ENCODE measurements around the gene AKR1B1. TPM values are rescaled to one million over a fixed set of nuclear protein-coding genes. Genes with fewer than 3 reads are reported as not detected.
A peak's percentile ranks its signal among the peaks of the same experiment; 100 is the strongest.

The AKR1B1 gene
- total RNA-seq, 2 donors from 2014 or later = 12.9 to 27.5 TPM

DNA sequence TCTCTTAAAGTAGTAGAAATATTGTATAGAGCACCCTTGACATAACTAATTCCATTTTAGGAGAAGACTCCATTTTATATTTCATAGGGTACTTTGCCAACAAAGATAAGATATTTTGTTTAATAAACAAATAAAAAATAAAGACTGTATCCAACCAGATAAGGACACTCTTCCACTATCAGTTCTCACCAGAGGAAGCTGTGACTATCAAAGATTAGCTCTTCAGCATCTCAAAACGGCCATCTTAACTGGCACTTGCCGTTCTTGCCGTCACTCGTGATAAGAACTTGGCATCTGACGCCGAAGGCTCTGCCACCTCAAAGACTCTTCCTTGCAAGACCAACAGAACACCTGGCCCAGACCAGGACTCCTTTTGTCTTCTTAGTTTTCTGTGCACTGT, 26.3 kb upstream of the AKR1B1 start:
- no peak overlapping the region for H3K4me3 ChIP-seq
- no peak overlapping the region for H3K27ac ChIP-seq
- WGBS, 2 donors = 50 to 60% methylated on average over 6 of the region's 6 CpGs
- DNase-seq (no peak), ATAC-seq (no peak)
- no peaks in the 10 kb centered on the region for H3K9me3 ChIP-seq
- H3K4me1 ChIP-seq = no peaks in the 10 kb centered on the region
- intact Hi-C loops (cut with DNase I) = no loop called here
- no peaks in the 10 kb centered on the region for H3K36me3 ChIP-seq (replicated peaks in 1 of 2; ENCODE audit: insufficient read depth in 1 of 2, low read depth in 2 of 2)
- no peaks in the 10 kb centered on the region for H3K27me3 ChIP-seq
- TF ChIP-seq, protein P1, sequence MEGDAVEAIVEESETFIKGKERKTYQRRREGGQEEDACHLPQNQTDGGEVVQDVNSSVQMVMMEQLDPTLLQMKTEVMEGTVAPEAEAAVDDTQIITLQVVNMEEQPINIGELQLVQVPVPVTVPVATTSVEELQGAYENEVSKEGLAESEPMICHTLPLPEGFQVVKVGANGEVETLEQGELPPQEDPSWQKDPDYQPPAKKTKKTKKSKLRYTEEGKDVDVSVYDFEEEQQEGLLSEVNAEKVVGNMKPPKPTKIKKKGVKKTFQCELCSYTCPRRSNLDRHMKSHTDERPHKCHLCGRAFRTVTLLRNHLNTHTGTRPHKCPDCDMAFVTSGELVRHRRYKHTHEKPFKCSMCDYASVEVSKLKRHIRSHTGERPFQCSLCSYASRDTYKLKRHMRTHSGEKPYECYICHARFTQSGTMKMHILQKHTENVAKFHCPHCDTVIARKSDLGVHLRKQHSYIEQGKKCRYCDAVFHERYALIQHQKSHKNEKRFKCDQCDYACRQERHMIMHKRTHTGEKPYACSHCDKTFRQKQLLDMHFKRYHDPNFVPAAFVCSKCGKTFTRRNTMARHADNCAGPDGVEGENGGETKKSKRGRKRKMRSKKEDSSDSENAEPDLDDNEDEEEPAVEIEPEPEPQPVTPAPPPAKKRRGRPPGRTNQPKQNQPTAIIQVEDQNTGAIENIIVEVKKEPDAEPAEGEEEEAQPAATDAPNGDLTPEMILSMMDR (IDR thresholded peaks at IDR 0.05) = no peak
- no peak for TF ChIP-seq POLR2A (IDR thresholded peaks at IDR 0.05)

DNA sequence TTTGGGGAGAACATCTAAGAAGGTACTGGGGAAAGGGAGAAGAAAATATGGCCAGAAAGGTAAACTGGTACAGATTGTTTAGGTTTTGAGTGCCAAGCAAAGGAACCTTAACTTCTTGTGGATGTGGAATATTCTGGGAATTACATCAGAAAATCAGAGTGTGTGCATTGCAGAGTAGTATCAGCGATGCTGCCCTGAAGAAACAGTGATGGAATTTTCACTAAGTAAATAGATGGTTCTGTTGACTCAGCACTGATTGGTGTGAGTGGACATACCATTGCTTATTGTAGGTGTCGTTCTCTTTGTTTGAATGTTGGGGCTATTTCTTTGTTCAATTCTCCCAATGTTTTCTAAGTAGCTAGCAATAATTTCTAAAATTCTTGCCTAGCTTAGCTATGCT, 24.4 kb upstream of the AKR1B1 start:
- ATAC-seq (no peak), DNase-seq (no peak)
- Histone ChIP-seq H3K27me3 (no peaks in the 10 kb centered on the region), H3K36me3 (replicated peaks in 1 of 2; ENCODE audit: insufficient read depth in 1 of 2, low read depth in 2 of 2) (no peaks in the 10 kb centered on the region), H3K4me1 (no peaks in the 10 kb centered on the region), H3K27ac (no peak overlapping the region), H3K9me3 (no peaks in the 10 kb centered on the region), H3K4me3 (no peak overlapping the region)
- TF ChIP-seq, protein P1 (IDR thresholded peaks at IDR 0.05) = no peak
- no peak for TF ChIP-seq POLR2A (IDR thresholded peaks at IDR 0.05)
- intact Hi-C loops (cut with DNase I) = no loop called here
- whole genome bisulfite sequencing, 2 donors = 52 to 81% methylated on average over 2 of the region's 2 CpGs

DNA sequence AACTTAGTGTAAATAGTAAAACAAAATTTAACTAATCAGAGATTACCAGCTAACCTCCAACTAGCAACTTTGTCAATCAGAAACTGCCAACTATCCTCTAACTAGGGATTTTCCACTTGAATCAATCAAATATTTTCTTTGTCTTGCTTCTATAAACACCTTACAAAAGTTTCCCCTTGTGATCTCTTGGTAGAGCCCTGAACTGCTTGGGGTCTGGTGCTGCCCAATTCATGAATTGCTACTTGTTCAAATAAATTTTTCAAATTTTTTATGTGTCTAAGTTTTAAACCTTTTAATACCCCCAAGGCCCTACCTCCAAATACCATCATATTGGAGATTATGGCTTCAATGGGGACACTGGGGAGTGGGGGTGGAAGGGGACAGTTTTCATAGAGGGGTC, 24.0 kb upstream of the AKR1B1 start:
- no peaks in the 10 kb centered on the region for H3K27me3 ChIP-seq
- ATAC-seq (no peak), DNase-seq (no peak)
- no peak overlapping the region for H3K4me3 ChIP-seq
- H3K9me3 ChIP-seq = no peaks in the 10 kb centered on the region
- TF ChIP-seq POLR2A (IDR thresholded peaks at IDR 0.05) = no peak
- TF ChIP-seq, protein P1 (IDR thresholded peaks at IDR 0.05) = no peak
- H3K27ac ChIP-seq = no peak overlapping the region
- no peaks in the 10 kb centered on the region for H3K4me1 ChIP-seq
- intact Hi-C loops (cut with DNase I) = no loop called here
- no peaks in the 10 kb centered on the region for H3K36me3 ChIP-seq (replicated peaks in 1 of 2; ENCODE audit: insufficient read depth in 1 of 2, low read depth in 2 of 2)

DNA sequence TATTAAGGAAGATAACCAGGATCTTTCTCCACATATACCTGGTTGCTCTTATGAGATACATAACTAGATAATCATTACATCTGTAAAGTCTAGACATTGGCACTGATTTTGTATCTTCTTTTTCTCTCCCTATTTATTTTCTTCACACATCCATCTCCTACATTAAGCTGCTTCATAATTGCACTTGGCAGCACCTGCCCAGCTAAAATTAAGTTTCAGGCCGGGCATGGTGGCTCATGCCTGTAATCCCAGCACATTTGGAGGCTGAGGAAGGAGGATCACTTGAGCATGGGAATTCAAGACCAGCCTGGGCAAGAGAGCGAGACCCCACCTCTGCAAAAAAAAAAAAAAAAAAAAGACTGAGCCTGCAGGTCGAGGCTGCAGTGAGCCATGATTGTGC, 22.3 kb upstream of the AKR1B1 start:
- H3K27ac ChIP-seq = no peak overlapping the region
- intact Hi-C loops (cut with DNase I) = no loop called here
- WGBS, 2 donors = 83 to 88% methylated on average over 3 of the region's 3 CpGs
- DNase-seq = no peak
- no peak overlapping the region for H3K4me3 ChIP-seq
- no peak for TF ChIP-seq POLR2A (IDR thresholded peaks at IDR 0.05)
- no peaks in the 10 kb centered on the region for H3K9me3 ChIP-seq
- no peaks in the 10 kb centered on the region for H3K27me3 ChIP-seq
- no peak for ATAC-seq
- no peaks in the 10 kb centered on the region for H3K36me3 ChIP-seq (replicated peaks in 1 of 2; ENCODE audit: insufficient read depth in 1 of 2, low read depth in 2 of 2)
- H3K4me1 ChIP-seq = no peaks in the 10 kb centered on the region

GRCh38 chr7:134480730-134481129, 21.8 kb upstream of the AKR1B1 start:
- TF ChIP-seq, protein P1 (IDR thresholded peaks at IDR 0.05) = no peak
- TF ChIP-seq POLR2A (IDR thresholded peaks at IDR 0.05) = no peak
- H3K4me1 ChIP-seq = no peaks in the 10 kb centered on the region
- H3K27ac ChIP-seq = no peak overlapping the region
- no peak overlapping the region for H3K4me3 ChIP-seq
- WGBS, 2 donors = 41% methylated on average over 2 of the region's 2 CpGs
- peak; percentile 55 for ATAC-seq
- peak in 2 of 4 donors; percentile 12 to 23 for DNase-seq
- H3K9me3 ChIP-seq = no peaks in the 10 kb centered on the region
- H3K36me3 ChIP-seq (replicated peaks in 1 of 2; ENCODE audit: insufficient read depth in 1 of 2, low read depth in 2 of 2) = no peaks in the 10 kb centered on the region
- intact Hi-C loops (cut with DNase I) = no loop called here
- H3K27me3 ChIP-seq = no peaks in the 10 kb centered on the region

Data from body of pancreas (tissue), 4 donors.